ENCODE data around the gene ANO7.

DNA sequence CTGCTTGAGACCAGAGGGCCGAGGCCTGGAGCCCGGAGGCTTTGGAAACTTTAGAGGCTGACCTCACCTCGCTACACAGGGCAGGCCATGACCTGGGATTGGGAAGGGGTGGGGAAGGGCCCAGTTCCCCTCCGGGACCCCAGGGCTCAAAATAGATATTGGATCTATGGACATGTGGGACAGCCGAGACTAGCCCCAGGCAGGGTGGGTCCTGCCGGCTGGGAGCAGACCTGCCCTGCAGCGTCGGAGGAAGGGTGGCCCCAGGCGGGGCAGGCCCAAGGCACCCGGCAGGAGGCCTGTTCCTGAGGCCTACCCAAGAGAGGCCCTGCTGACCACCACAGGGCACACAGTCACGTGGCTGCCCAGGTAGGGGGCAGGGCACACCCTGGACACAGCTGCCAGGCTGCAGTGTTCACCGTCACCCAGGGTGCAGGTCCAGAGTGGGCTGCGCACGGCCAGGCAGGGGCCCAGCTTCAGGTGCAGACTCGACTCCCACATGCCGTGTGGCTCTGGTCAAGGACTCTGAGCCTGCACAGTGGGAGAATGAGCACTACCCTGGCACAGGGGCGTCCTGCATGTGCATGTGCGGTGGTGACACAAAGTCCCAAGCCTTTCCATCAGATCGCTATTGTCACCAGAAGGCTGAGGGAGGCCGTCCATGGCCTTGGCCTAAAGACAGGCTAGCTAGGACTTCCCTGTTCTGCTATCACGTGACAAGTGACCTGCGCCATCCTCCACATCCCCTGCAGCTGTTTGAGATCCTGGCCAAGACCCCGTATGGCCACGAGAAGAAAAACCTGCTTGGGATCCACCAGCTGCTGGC is 13.2 kb downstream of the ANO7 start:
- TF ChIP-seq, protein P1, sequence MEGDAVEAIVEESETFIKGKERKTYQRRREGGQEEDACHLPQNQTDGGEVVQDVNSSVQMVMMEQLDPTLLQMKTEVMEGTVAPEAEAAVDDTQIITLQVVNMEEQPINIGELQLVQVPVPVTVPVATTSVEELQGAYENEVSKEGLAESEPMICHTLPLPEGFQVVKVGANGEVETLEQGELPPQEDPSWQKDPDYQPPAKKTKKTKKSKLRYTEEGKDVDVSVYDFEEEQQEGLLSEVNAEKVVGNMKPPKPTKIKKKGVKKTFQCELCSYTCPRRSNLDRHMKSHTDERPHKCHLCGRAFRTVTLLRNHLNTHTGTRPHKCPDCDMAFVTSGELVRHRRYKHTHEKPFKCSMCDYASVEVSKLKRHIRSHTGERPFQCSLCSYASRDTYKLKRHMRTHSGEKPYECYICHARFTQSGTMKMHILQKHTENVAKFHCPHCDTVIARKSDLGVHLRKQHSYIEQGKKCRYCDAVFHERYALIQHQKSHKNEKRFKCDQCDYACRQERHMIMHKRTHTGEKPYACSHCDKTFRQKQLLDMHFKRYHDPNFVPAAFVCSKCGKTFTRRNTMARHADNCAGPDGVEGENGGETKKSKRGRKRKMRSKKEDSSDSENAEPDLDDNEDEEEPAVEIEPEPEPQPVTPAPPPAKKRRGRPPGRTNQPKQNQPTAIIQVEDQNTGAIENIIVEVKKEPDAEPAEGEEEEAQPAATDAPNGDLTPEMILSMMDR (IDR thresholded peaks at IDR 0.05; ENCODE audit: low read length): no peak
- no peak for TF ChIP-seq EZH2 (optimal IDR thresholded peaks at IDR 0.05; ENCODE audit: low read depth, low read length)

Measured in MM.1S (cell line).